GM23338 (cell line): Measurements from ENCODE around the gene PDIA2. TPM values are rescaled to one million over a fixed set of nuclear protein-coding genes. Genes with fewer than 3 reads are reported as not detected.

Experiments used
- ATAC-seq: fragments of 200-7000 bp; cut with Tn5 transposase; 3 replicates; pipeline ENCODE4 v1.9.1; 2020
- DNase-seq: peaks from one replicate; pipeline ENCODE4 v3.0.0-alpha.2; 2015; ENCODE audit warnings: low spot score
- H2AFZ ChIP-seq: fragments of 200-600 bp; sonication (generic); 2 replicates; pipeline ENCODE4 v1.8.0; 2016; ENCODE audit warnings: antibody characterized with exemption, mild to moderate bottlenecking, moderate library complexity
- H3F3A ChIP-seq: fragments of 200-600 bp; sonication (generic); replicated peaks from 2 replicates; pipeline ENCODE4 v1.8.0; 2017; ENCODE audit warnings: antibody characterized with exemption, mixed run types, low read depth
- H3K27ac ChIP-seq: fragments of 200-600 bp; sonication (generic); 2 replicates; pipeline ENCODE4 v1.6.1; 2016; ENCODE audit warnings: low read depth
- H3K27me3 ChIP-seq: fragments of 200-600 bp; sonication (generic); 2 replicates; pipeline ENCODE4 v1.8.0; 2016; ENCODE audit warnings: mild to moderate bottlenecking, mixed run types, moderate library complexity; ENCODE audit not compliant: insufficient read depth
- H3K36me3 ChIP-seq: fragments of 200-600 bp; sonication (generic); 2 replicates; pipeline ENCODE4 v1.8.0; 2016; ENCODE audit warnings: mild to moderate bottlenecking; ENCODE audit not compliant: insufficient read depth
- H3K4me1 ChIP-seq: fragments of 200-600 bp; sonication (generic); 2 replicates; pipeline ENCODE4 v1.8.0; 2016; ENCODE audit warnings: mild to moderate bottlenecking, moderate library complexity; ENCODE audit not compliant: insufficient read depth
- H3K4me2 ChIP-seq: fragments of 200-600 bp; sonication (generic); 2 replicates; pipeline ENCODE4 v1.7.1; 2017; ENCODE audit warnings: mixed run types
- H3K4me3 ChIP-seq: fragments of 200-600 bp; sonication (generic); 2 replicates; pipeline ENCODE4 v1.6.1; 2016; ENCODE audit warnings: mixed run types
- H3K79me2 ChIP-seq: fragments of 200-600 bp; sonication (generic); replicated peaks from 2 replicates; pipeline ENCODE4 v1.8.0; 2017; ENCODE audit warnings: mild to moderate bottlenecking; ENCODE audit not compliant: insufficient read depth
- H3K9me2 ChIP-seq: fragments of 200-600 bp; sonication (generic); 2 replicates; pipeline ENCODE4 v1.8.0; 2017; ENCODE audit not compliant: insufficient read depth
- H4K20me1 ChIP-seq: fragments of 200-600 bp; sonication (generic); replicated peaks from 2 replicates; pipeline ENCODE4 v1.8.0; 2017; ENCODE audit warnings: mild to moderate bottlenecking; ENCODE audit not compliant: insufficient read depth
- H3K27ac Mint-ChIP-seq: 2 replicates; pipeline ENCODE4 v1.8.0; 2020; ENCODE audit warnings: inconsistent platforms, mild to moderate bottlenecking, moderate library complexity, mixed read lengths
- H3K27me3 Mint-ChIP-seq: 3 replicates; pipeline ENCODE4 v1.8.0; 2022; ENCODE audit warnings: low read depth, mild to moderate bottlenecking, moderate library complexity, mixed read lengths, inconsistent platforms; ENCODE audit not compliant: insufficient read depth, poor library complexity
- H3K36me3 Mint-ChIP-seq: 3 replicates; pipeline ENCODE4 v1.8.0; 2021; ENCODE audit warnings: low read depth, mild to moderate bottlenecking, inconsistent platforms, moderate library complexity, mixed read lengths
- H3K4me1 Mint-ChIP-seq: 3 replicates; pipeline ENCODE4 v1.8.0; 2020; ENCODE audit warnings: mild to moderate bottlenecking, inconsistent platforms, mixed read lengths
- H3K4me3 Mint-ChIP-seq: 3 replicates; pipeline ENCODE4 v1.8.0; 2021; ENCODE audit warnings: moderate library complexity, mild to moderate bottlenecking, inconsistent platforms, mixed read lengths
- H3K9me3 Mint-ChIP-seq: 3 replicates; pipeline ENCODE4 v1.8.0; 2020; ENCODE audit warnings: moderate library complexity, mild to moderate bottlenecking, inconsistent platforms, mixed read lengths
- CREB1 ChIP-seq: fragments of 250-450 bp; sonication (Bioruptor Pico); IDR thresholded peaks from 2 replicates; pipeline ENCODE4 v1.5.0; 2020; ENCODE audit warnings: low read depth, mild to moderate bottlenecking, moderate library complexity
- EZH2 ChIP-seq: fragments of 200-600 bp; sonication (generic); IDR thresholded peaks from one replicate; pipeline ENCODE4 v1.8.0; 2017; ENCODE audit warnings: antibody characterized with exemption, mild to moderate bottlenecking, low read depth; ENCODE audit not compliant: unreplicated experiment
- EZH2phosphoT487 ChIP-seq: fragments of 200-600 bp; sonication (generic); IDR thresholded peaks from one replicate; pipeline ENCODE4 v1.8.1; 2018; ENCODE audit warnings: antibody characterized with exemption; ENCODE audit not compliant: unreplicated experiment
- NANOG ChIP-seq: IDR thresholded peaks from 2 replicates; pipeline ENCODE4 v1.6.1; 2016; ENCODE audit warnings: antibody characterized with exemption, borderline replicate concordance
- STAT1 ChIP-seq: IDR thresholded peaks from one replicate; pipeline ENCODE4 v1.6.1; 2016; ENCODE audit warnings: antibody characterized with exemption; ENCODE audit not compliant: unreplicated experiment
- ZNF114 ChIP-seq: fragments of 250-450 bp; sonication (Bioruptor Pico); IDR thresholded peaks from 2 replicates; pipeline ENCODE4 v1.5.0; 2020; ENCODE audit warnings: mild to moderate bottlenecking, moderate library complexity
- ZNF331 ChIP-seq: fragments of 250-450 bp; sonication (Bioruptor Pico); IDR thresholded peaks from 2 replicates; pipeline ENCODE4 v1.5.0; 2020; ENCODE audit warnings: low read depth, mild to moderate bottlenecking, moderate library complexity
- polyA plus RNA-seq: library from polyadenylated mRNA; unstranded; fragments of >200 nt; fragmentation: Nextera tagmentation; extraction: Ambion mirVana; gene quantifications from 2 replicates; pipeline ENCODE4 v1.2.1, GENCODE V29; 2016
- total RNA-seq: library from RNA; depleted of rRNA; stranded (reverse); fragments of >200 nt; shearing (Covaris generic); gene quantifications from 2 replicates; pipeline ENCODE4 v1.2.3, GENCODE V29; 2014
- TF ChIP-seq, protein P1 (sequence below), 2 experiments: fragments of 200-600 bp in 1 of 2; sonication (generic) in 1 of 2; conservative IDR thresholded peaks; 2 replicates each; pipeline versions ENCODE4 v1.5.1 to v1.6.1; 2016 to 2017; ENCODE audit warnings: antibody characterized with exemption in 2 of 2, low read depth in 2 of 2, mild to moderate bottlenecking in 2 of 2, moderate library complexity in 1 of 2
- TF ChIP-seq, protein P2 (sequence below): IDR thresholded peaks from one replicate; pipeline ENCODE4 v1.6.1; 2018; ENCODE audit warnings: antibody characterized with exemption; ENCODE audit not compliant: unreplicated experiment
- TF ChIP-seq, protein P3 (sequence below): fragments of 250-450 bp; sonication (Bioruptor Pico); IDR thresholded peaks from 2 replicates; pipeline ENCODE4 v1.5.0; 2020; ENCODE audit warnings: mild to moderate bottlenecking, moderate library complexity

The PDIA2 gene
- total and polyA plus RNA-seq, 2 experiments from 2014 or later = 0.39 to 0.87 TPM

DNA sequence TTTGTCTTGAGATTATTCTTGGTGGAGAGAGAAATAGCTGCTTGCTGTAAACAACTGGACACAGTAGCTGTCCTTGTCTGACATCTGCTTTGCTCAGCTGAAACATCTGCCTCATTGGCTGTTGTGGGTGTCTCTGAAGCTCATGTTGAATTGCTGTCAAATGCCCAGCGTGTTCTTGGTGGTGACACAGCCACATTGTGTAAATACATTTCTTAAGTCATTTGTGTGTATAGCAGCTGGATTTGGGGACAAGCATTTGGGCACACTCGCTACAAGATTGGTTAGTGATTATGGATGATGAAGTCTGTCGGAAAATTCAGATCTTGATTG is 43.1 kb upstream of the PDIA2 start:
- H3K79me2 ChIP-seq = peaks cover 58% of the 10 kb centered on the region
- H3K4me3 ChIP-seq = no peak overlapping the region
- H3K27ac Mint-ChIP-seq = no peak overlapping the region
- H3K36me3 Mint-ChIP-seq = peaks cover 9% of the 10 kb centered on the region
- no peaks in the 10 kb centered on the region; the same call in 2 of the 3 replicates for H3K4me1 Mint-ChIP-seq
- H3K27me3 ChIP-seq = no peaks in the 10 kb centered on the region
- H2AFZ ChIP-seq = no peak overlapping the region
- no peaks in the 10 kb centered on the region for H3K4me1 ChIP-seq
- 0 out of 2 replicates have a peak, but pooled peaks cover 6% of the 10 kb centered on the region for H3K9me2 ChIP-seq
- no peak overlapping the region for H3K4me2 ChIP-seq
- peaks cover 7% of the 10 kb centered on the region; the same call in 1 of the 2 replicates for H3F3A ChIP-seq
- no peaks in the 10 kb centered on the region; the same call in 2 of the 3 replicates for H3K9me3 Mint-ChIP-seq
- H4K20me1 ChIP-seq = no peaks in the 10 kb centered on the region; the same call in none of the 2 replicates
- no peak overlapping the region for H3K27ac ChIP-seq
- peaks cover 11% of the 10 kb centered on the region for H3K27me3 Mint-ChIP-seq
- H3K36me3 ChIP-seq = no peaks in the 10 kb centered on the region
- ATAC-seq = no peak
- no peak for TF ChIP-seq NANOG
- no peak for TF ChIP-seq STAT1
- no peak for TF ChIP-seq ZNF114 (CRISPR knock-in tag)
- TF ChIP-seq EZH2phosphoT487 = no peak
- TF ChIP-seq CREB1 (CRISPR knock-in tag) = no peak
- TF ChIP-seq, protein P1, sequence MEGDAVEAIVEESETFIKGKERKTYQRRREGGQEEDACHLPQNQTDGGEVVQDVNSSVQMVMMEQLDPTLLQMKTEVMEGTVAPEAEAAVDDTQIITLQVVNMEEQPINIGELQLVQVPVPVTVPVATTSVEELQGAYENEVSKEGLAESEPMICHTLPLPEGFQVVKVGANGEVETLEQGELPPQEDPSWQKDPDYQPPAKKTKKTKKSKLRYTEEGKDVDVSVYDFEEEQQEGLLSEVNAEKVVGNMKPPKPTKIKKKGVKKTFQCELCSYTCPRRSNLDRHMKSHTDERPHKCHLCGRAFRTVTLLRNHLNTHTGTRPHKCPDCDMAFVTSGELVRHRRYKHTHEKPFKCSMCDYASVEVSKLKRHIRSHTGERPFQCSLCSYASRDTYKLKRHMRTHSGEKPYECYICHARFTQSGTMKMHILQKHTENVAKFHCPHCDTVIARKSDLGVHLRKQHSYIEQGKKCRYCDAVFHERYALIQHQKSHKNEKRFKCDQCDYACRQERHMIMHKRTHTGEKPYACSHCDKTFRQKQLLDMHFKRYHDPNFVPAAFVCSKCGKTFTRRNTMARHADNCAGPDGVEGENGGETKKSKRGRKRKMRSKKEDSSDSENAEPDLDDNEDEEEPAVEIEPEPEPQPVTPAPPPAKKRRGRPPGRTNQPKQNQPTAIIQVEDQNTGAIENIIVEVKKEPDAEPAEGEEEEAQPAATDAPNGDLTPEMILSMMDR (conservative IDR thresholded peaks at IDR 0.05; ENCODE audit: low read depth in 2 of 2) = no peak
- TF ChIP-seq EZH2 = no peak
- TF ChIP-seq ZNF331 = no peak
- no peak for DNase-seq
- no peak overlapping the region for H3K4me3 Mint-ChIP-seq

DNA sequence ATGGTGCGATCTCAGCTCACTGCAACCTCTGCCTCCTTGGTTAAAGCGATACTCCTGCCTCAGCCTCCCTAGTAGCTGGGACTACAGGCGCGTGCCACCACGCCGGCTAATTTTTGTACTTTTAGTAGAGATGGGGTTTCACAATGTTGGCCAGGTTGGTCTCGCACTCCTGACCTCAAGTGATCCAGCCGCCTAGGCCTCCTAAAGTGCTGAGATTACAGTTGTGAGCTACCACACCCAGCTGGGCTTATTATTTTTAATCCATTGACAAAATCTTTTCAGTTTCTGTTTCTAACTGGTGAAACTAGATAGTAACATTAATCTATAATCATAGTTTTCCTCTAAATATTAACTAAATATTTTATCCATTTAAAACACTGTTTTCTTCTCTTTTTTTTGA is 42.4 kb upstream of the PDIA2 start:
- H3K36me3 Mint-ChIP-seq = peaks cover 6% of the 10 kb centered on the region
- no peak overlapping the region for H2AFZ ChIP-seq
- no peak for DNase-seq
- peaks cover 3% of the 10 kb centered on the region for H4K20me1 ChIP-seq
- H3K4me1 Mint-ChIP-seq = no peaks in the 10 kb centered on the region; the same call in 2 of the 3 replicates
- H3K4me2 ChIP-seq = no peak overlapping the region
- H3K4me1 ChIP-seq = no peaks in the 10 kb centered on the region
- no peaks in the 10 kb centered on the region for H3K36me3 ChIP-seq
- 0 out of 2 replicates have a peak, but pooled peaks cover 6% of the 10 kb centered on the region for H3K9me2 ChIP-seq
- H3K9me3 Mint-ChIP-seq = no peaks in the 10 kb centered on the region
- H3K4me3 Mint-ChIP-seq = no peak overlapping the region
- 0 out of 2 replicates have a peak, but pooled peaks cover 4% of the 10 kb centered on the region for H3F3A ChIP-seq
- H3K27me3 Mint-ChIP-seq = peaks cover 10% of the 10 kb centered on the region
- no peak for ATAC-seq
- no peak overlapping the region for H3K4me3 ChIP-seq
- H3K27ac Mint-ChIP-seq = no peak overlapping the region
- no peaks in the 10 kb centered on the region for H3K27me3 ChIP-seq
- no peak overlapping the region for H3K27ac ChIP-seq
- peaks cover 58% of the 10 kb centered on the region for H3K79me2 ChIP-seq
- no peak for TF ChIP-seq ZNF331
- no peak for TF ChIP-seq EZH2phosphoT487
- no peak for TF ChIP-seq EZH2
- TF ChIP-seq, protein P2, sequence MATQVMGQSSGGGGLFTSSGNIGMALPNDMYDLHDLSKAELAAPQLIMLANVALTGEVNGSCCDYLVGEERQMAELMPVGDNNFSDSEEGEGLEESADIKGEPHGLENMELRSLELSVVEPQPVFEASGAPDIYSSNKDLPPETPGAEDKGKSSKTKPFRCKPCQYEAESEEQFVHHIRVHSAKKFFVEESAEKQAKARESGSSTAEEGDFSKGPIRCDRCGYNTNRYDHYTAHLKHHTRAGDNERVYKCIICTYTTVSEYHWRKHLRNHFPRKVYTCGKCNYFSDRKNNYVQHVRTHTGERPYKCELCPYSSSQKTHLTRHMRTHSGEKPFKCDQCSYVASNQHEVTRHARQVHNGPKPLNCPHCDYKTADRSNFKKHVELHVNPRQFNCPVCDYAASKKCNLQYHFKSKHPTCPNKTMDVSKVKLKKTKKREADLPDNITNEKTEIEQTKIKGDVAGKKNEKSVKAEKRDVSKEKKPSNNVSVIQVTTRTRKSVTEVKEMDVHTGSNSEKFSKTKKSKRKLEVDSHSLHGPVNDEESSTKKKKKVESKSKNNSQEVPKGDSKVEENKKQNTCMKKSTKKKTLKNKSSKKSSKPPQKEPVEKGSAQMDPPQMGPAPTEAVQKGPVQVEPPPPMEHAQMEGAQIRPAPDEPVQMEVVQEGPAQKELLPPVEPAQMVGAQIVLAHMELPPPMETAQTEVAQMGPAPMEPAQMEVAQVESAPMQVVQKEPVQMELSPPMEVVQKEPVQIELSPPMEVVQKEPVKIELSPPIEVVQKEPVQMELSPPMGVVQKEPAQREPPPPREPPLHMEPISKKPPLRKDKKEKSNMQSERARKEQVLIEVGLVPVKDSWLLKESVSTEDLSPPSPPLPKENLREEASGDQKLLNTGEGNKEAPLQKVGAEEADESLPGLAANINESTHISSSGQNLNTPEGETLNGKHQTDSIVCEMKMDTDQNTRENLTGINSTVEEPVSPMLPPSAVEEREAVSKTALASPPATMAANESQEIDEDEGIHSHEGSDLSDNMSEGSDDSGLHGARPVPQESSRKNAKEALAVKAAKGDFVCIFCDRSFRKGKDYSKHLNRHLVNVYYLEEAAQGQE = no peak
- TF ChIP-seq, protein P3, sequence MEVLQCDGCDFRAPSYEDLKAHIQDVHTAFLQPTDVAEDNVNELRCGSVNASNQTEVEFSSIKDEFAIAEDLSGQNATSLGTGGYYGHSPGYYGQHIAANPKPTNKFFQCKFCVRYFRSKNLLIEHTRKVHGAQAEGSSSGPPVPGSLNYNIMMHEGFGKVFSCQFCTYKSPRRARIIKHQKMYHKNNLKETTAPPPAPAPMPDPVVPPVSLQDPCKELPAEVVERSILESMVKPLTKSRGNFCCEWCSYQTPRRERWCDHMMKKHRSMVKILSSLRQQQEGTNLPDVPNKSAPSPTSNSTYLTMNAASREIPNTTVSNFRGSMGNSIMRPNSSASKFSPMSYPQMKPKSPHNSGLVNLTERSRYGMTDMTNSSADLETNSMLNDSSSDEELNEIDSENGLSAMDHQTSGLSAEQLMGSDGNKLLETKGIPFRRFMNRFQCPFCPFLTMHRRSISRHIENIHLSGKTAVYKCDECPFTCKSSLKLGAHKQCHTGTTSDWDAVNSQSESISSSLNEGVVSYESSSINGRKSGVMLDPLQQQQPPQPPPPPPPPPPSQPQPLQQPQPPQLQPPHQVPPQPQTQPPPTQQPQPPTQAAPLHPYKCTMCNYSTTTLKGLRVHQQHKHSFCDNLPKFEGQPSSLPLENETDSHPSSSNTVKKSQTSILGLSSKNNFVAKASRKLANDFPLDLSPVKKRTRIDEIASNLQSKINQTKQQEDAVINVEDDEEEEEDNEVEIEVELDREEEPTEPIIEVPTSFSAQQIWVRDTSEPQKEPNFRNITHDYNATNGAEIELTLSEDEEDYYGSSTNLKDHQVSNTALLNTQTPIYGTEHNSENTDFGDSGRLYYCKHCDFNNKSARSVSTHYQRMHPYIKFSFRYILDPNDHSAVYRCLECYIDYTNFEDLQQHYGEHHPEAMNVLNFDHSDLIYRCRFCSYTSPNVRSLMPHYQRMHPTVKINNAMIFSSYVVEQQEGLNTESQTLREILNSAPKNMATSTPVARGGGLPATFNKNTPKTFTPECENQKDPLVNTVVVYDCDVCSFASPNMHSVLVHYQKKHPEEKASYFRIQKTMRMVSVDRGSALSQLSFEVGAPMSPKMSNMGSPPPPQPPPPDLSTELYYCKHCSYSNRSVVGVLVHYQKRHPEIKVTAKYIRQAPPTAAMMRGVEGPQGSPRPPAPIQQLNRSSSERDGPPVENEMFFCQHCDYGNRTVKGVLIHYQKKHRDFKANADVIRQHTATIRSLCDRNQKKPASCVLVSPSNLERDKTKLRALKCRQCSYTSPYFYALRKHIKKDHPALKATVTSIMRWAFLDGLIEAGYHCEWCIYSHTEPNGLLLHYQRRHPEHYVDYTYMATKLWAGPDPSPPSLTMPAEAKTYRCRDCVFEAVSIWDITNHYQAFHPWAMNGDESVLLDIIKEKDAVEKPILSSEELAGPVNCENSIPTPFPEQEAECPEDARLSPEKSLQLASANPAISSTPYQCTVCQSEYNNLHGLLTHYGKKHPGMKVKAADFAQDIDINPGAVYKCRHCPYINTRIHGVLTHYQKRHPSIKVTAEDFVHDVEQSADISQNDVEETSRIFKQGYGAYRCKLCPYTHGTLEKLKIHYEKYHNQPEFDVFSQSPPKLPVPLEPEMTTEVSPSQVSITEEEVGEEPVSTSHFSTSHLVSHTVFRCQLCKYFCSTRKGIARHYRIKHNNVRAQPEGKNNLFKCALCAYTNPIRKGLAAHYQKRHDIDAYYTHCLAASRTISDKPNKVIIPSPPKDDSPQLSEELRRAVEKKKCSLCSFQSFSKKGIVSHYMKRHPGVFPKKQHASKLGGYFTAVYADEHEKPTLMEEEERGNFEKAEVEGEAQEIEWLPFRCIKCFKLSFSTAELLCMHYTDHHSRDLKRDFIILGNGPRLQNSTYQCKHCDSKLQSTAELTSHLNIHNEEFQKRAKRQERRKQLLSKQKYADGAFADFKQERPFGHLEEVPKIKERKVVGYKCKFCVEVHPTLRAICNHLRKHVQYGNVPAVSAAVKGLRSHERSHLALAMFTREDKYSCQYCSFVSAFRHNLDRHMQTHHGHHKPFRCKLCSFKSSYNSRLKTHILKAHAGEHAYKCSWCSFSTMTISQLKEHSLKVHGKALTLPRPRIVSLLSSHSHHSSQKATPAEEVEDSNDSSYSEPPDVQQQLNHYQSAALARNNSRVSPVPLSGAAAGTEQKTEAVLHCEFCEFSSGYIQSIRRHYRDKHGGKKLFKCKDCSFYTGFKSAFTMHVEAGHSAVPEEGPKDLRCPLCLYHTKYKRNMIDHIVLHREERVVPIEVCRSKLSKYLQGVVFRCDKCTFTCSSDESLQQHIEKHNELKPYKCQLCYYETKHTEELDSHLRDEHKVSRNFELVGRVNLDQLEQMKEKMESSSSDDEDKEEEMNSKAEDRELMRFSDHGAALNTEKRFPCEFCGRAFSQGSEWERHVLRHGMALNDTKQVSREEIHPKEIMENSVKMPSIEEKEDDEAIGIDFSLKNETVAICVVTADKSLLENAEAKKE = no peak
- TF ChIP-seq NANOG = no peak
